Neural cell (in vitro differentiated cells): ENCODE measurements around the gene DNMT3L.

Source experiments
- EP300 ChIP-seq: fragments of 450-650 bp; conservative IDR thresholded peaks from 2 replicates; pipeline ENCODE4 v1.6.1; 2014; ENCODE audit warnings: antibody characterized with exemption, mild to moderate bottlenecking, moderate library complexity; ENCODE audit not compliant: poor library complexity, severe bottlenecking
- EZH2 ChIP-seq: fragments of 200-600, 300-800 bp; shearing (Covaris generic), sonication (generic); IDR thresholded peaks from 2 replicates; pipeline ENCODE4 v1.6.1; 2014; ENCODE audit warnings: antibody characterized with exemption, low read length, borderline replicate concordance, mild to moderate bottlenecking; ENCODE audit not compliant: insufficient read depth, poor library complexity, severe bottlenecking
- RAD21 ChIP-seq: fragments of 450-650 bp; conservative IDR thresholded peaks from 2 replicates; pipeline ENCODE4 v1.6.1; 2014; ENCODE audit warnings: antibody characterized with exemption, mild to moderate bottlenecking, moderate library complexity
- SMC3 ChIP-seq: fragments of 450-650 bp; conservative IDR thresholded peaks from 2 replicates; pipeline ENCODE4 v1.6.1; 2014; ENCODE audit warnings: antibody characterized with exemption, mild to moderate bottlenecking, moderate library complexity; ENCODE audit not compliant: poor library complexity
- TAF1 ChIP-seq: IDR thresholded peaks from 2 replicates; pipeline ENCODE4 v1.6.1; 2012; ENCODE audit warnings: low read depth
- TF ChIP-seq, protein P1 (sequence below): fragments of 450-650 bp; IDR thresholded peaks from 2 replicates; pipeline ENCODE4 v1.5.1; 2014; ENCODE audit warnings: antibody characterized with exemption, mild to moderate bottlenecking, moderate library complexity; ENCODE audit not compliant: poor library complexity, severe bottlenecking

DNA sequence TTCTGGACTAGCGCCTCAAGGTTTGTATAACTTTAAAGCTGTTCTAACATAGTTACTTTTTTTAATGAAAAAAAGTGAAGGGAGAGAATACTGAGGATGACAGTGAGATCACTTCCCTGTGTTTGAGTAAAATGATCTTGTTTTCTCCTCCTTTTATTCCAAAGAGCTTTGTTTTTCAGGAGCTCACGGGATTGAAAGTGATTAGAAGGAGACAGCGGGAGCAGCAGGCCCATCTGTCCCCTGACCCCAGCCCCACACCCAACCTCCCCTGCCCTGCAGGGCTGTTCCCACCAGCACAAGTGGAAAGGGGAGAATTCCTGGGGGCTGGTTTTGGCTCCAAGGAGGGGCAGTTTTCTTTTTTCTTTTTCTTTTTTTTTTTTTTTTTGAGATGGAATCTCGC is 2.1 kb upstream of the DNMT3L start:
- TF ChIP-seq, protein P1, sequence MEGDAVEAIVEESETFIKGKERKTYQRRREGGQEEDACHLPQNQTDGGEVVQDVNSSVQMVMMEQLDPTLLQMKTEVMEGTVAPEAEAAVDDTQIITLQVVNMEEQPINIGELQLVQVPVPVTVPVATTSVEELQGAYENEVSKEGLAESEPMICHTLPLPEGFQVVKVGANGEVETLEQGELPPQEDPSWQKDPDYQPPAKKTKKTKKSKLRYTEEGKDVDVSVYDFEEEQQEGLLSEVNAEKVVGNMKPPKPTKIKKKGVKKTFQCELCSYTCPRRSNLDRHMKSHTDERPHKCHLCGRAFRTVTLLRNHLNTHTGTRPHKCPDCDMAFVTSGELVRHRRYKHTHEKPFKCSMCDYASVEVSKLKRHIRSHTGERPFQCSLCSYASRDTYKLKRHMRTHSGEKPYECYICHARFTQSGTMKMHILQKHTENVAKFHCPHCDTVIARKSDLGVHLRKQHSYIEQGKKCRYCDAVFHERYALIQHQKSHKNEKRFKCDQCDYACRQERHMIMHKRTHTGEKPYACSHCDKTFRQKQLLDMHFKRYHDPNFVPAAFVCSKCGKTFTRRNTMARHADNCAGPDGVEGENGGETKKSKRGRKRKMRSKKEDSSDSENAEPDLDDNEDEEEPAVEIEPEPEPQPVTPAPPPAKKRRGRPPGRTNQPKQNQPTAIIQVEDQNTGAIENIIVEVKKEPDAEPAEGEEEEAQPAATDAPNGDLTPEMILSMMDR, result no peak
- no peak for TF ChIP-seq EZH2
- TF ChIP-seq TAF1, result no peak
- TF ChIP-seq EP300, result no peak
- TF ChIP-seq RAD21, result no peak
- no peak for TF ChIP-seq SMC3
